ENCODE results near the gene CDHR3.
"Not testable (repeated sequence)": the region's sequence is repeated elsewhere in the genome, so short reads cannot be mapped to it uniquely, and the experiment has no call there.

Gene CDHR3

GRCh38 chr7:105963038-105963667 lies at the start of gene CDHR3:
Gene CDHR3, plus strand, starts transcription at chr7:105963264. Its CDS starts 55 bp downstream, at chr7:105963319.
- no peak for DNase-seq

DNA sequence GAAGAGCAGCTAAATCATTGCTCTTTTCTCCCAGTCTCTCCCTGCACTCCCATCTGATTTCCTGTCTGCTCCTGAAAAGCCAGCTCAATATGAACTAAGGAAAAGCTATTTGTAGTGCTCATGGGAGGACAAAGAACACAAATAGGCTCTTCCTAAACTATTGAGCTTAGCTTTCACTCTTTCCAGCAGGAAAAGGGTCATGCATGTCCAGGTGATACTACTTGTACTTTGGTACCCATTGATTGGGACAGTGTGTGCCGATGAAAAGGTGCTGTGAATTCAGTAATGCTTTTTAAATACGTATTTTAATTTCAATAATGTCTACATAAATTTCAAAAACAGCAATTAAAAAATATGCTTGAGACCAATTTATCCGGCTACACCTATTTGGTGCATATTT lies 49.1 kb upstream of the CDHR3 start:
- DNase-seq: no peak

GRCh38 chr7:105916603-105917002 lies 46.5 kb upstream of the CDHR3 start:
- no peak for DNase-seq

DNA sequence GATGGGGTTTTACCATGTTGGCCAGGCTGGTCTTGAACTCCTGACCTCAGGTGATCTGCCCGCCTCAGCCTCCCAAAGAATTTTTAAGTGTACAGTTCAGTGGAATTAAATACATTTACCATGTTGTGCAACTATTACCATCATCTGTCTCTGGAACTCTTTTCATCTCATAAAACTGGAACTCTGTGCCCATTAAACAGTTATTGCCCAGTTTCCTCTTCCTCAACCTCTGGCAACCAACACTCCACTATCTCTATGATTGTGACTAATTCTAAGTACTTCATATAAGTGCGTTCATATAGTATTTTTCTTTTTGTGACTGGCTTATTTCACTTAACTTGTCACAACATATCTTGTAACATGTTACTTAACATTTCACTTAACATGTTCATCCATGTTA lies 45.4 kb upstream of the CDHR3 start:
- DNase-seq: no peak

DNA sequence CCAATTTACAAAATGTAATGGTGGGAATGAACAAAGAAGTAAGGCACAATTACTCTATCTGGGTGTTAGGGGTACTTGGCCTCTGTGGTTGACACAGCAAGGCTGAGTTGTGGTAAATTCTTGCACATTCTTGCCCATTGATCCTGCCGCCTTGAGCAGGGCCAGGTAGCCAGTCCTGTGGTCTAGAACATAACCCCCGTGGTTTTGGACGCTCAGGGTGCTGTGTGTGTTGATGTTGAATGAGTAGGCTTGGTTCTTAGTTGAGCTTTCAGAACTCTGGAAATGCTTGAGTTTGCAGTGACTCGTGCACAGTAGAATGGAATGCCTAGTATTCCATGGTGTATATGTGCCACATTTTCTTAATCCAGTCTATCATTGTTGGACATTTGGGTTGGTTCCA lies 42.3 kb upstream of the CDHR3 start:
- no peak for DNase-seq

- no peak for DNase-seq
Measured at GRCh38 chr7:105924945-105925344, 38.1 kb upstream of the CDHR3 start.

GRCh38 chr7:105926131-105926530 lies 36.9 kb upstream of the CDHR3 start:
- no peak for DNase-seq

DNA sequence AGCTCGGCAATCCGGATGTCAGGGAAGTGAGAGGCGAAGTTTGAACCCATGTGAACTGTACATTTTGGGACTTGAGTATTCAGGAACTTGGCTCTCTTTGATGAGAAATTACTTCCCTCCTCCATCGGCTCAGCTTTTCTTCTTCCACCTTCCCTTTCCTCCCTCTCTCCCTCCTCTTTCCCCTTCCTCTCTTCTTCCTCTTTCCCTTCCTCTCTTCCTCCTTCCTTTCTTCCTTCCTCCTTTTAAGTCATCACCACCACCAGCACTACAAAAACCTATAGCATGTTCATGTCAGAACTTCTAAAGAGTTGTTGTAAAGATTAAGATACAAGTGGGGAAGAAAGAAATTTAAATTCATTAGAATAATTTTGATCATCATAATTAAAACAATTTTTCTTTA lies 31.9 kb upstream of the CDHR3 start:
- DNase-seq: no peak

GRCh38 chr7:105932835-105933477 lies 30.1 kb upstream of the CDHR3 start:
- DNase-seq: peak; percentile 96

DNA sequence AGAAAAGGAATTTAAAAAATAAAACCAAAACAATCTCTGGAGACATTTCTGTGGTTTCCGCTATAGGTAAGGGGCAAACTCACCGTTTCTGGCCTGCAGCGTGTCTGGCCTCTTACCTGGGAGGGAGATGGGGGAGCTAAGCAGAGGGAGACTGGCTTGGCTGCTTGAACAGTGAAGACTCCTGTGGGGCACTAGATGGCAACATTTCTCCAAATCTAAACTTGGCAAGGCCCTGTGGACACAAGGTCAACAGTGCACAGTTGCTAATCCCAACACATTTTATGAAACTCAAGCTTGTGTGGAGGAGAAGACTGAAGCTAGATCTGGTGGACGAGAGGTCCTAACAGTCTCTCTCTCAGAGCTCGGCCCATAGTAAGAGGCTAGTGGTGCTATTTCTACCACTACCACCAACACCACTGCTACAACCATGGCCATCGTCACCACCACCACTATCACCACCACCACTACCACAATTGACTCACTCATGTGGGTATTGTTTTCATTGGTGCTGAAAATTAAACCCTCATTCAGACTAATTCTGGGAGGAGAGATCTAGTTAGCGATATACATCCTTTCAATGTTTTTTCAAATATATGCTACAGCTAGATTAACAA lies 28.4 kb upstream of the CDHR3 start:
- peak; percentile 75 for DNase-seq

DNA sequence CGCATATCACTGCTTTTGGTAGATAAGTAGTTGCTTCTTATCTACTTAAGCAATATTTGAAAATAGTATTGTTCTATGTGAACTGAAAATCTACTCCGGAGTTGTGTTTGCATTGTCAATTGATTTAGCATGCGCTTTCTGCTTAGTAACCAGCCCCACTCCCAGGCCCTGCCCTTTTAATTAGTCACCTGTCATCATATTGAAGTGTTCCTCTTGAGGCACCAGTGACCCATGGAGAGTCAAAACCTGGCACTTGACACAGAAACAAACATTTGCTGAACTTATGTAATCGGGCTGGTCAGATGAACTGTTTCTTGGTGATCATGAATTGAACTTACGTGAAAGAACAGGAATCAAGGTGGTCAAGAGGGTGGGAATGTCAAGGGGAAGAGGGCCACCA lies 27.8 kb upstream of the CDHR3 start:
- DNase-seq: peak; percentile 81

- no peak for DNase-seq
Measured at GRCh38 chr7:105937411-105937810, 25.7 kb upstream of the CDHR3 start.

GRCh38 chr7:105940109-105940508 lies 23.0 kb upstream of the CDHR3 start:
- DNase-seq: peak; percentile 69

GRCh38 chr7:105941596-105941995 lies 21.5 kb upstream of the CDHR3 start:
- no peak for DNase-seq

GRCh38 chr7:105943486-105943885 lies 19.6 kb upstream of the CDHR3 start:
- DNase-seq: no peak

- no peak for DNase-seq
Measured at GRCh38 chr7:105945848-105946247, 17.2 kb upstream of the CDHR3 start.

DNA sequence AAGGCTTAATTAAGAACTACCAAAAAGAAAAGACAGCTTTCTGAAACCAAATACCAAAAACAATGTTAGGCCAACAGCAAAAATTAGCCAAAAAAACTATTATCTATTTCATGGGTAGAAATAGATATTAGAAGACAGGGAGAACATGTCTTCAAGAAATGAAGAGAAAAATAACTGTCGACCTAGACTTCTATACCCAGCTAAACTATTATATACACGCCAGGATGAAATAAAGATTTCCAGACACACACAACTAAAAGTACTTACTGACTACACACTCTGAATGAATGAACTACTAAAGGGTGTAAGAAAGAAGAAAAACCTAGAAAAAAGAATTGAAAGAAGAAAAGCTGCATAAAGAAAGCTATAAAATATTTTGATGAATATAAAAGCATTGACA lies 11.5 kb upstream of the CDHR3 start:
- DNase-seq: no peak

GRCh38 chr7:105952917-105953595 lies 10.0 kb upstream of the CDHR3 start:
- no peak for DNase-seq

DNA sequence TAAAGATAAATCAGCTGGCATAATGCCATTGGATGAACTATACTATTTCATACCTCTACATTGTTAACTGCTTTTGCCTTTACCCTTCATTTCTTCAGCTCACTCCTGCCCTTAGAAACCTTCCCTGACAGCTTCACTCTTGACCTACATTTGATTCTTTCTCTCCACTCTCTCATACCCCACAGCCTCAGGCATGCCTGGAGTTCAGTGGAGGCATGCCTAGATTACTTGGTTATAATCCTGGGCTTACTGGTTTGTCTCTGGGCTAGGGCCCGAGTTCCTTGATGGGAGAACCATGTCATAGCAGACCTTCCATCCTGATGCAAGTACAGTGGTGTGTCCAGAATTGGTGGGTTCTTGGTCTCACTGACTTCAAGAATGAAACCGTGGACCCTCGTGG lies 8.4 kb upstream of the CDHR3 start:
- no peak for DNase-seq

DNA sequence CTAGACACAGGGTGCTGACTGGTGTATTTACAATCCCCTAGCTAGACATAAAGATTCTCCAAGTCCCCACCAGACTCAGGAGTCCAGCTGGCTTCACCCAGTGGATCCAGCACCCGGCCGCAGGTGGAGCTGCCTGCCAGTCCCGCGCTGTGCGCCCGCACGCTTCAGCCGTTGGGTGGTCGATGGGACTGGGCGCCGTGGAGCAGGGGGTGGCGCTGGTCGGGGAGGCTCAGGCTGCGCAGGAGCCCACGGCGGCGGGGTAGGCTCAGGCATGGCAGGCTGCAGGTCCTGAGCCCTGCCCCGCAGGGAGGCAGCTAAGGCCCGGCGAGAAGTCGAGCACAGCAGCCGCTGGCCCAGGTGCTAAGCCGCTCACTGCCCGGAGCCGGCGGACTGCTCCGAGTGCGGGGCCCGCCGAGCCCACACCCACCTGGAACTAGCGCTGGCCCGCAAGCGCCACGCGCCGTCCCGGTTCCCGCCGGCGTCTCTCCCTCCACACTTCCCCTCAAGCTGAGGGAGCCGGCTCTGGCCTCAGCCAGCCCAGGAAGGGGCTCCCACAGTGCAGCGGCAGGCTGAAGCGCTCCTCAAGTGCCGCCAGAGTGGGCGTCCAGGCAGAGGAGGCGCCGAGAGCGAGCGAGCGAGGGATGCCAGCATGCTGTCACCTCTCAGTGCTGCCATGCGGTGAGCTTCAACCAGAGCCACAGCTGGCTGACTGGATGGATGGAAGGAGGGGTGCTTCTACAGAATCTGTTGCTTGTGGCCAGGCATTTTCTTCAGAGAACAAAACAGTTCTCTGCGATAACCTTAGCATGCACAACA lies 7.2 kb upstream of the CDHR3 start:
- not testable (repeated sequence) for DNase-seq

DNA sequence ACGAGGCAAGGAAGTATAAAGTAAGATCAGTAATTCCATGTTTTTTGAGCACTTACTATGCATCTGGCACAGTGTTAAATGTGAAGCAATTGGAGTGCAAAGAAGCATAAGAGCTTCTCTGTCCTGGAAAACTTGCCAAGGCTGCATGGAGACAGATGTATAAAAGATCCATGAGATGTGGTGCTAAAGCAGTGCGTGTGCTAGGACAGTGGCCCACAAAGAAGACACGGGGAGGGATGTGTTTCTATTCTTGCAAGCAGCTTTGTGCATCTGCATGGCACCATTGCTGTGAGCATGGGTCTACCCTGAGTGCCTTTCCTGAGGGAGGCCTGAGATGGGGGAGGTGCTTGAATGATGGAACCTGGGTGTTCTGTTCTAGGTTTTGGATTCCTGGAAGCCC lies 5.1 kb upstream of the CDHR3 start:
- DNase-seq: no peak

- no peak for DNase-seq
Measured at GRCh38 chr7:105962353-105962752, 711 bp upstream of the CDHR3 start.

GRCh38 chr7:105971845-105972244 lies 8.8 kb downstream of the CDHR3 start:
- no peak for DNase-seq

All from DMS79 treated with DMSO at 0.1 percent for 48 hours (cell line).